ENCODE measurements around the gene KRTAP9-8.
"Not testable (repeated sequence)": the region's sequence is repeated elsewhere in the genome, so short reads cannot be mapped to it uniquely, and the experiment has no call there.

Gene KRTAP9-8

DNA sequence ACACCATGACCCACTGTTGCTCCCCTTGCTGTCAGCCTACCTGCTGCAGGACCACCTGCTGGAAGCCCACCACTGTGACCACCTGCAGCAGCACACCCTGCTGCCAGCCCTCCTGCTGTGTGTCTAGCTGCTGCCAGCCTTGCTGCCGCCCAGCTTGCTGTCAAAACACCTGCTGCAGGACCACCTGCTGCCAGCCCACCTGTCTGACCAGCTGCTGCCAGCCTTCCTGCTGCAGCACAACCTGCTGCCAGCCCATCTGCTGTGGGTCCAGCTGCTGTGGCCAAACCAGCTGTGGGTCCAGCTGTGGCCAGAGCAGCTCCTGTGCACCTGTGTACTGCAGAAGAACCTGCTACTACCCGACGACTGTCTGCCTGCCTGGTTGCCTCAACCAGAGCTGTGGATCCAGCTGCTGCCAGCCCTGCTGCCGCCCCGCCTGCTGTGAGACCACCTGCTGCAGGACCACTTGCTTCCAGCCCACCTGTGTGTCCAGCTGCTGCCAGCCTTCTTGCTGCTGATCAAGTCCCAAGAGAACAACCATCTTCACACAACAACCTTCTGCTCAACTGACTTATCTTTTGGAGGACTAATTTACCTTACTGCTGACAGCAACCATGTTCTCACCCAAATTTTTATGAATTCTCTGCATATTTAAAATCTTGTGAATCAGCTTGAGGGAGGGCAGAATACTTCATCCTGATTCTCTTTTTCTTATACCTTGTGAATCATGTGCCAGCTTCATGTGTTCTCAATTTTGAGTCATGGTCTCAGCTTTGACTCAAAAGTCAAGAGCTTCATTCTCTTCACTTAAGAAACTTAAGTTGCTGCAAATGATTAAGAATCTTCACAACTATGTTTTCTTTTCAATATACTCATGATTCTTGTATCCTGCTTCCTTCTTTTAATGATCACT lies 17.8 kb downstream of the KRTAP9-8 start, which contains the start of gene KRTAP9-9:
Gene KRTAP9-9, plus strand, starts transcription at position 4 of the 910 bp plus-strand sequence.
- not testable (repeated sequence) for DNase-seq

DNA sequence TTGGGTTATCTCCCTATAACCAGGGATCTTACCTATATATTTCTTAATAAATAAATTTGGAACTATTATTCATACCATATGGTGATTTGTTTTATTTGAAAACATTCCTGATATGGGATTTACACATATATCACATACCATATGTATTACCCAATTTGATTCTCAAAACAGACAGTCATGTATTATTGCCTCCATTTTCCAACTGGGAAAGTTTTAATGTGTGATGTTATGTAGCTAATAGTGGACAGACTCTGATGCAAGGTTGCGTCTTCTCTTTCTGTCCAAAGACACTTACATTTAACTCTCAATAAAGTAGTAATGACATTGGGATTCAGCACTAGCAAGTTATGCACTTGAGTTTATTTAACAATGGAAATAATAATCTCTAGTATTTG lies 18.5 kb downstream of the KRTAP9-8 start:
- no peak for DNase-seq

- DNase-seq: no peak
These were observed 20.6 kb downstream of the KRTAP9-8 start for GRCh38 chr17:41258406-41258805.

DNA sequence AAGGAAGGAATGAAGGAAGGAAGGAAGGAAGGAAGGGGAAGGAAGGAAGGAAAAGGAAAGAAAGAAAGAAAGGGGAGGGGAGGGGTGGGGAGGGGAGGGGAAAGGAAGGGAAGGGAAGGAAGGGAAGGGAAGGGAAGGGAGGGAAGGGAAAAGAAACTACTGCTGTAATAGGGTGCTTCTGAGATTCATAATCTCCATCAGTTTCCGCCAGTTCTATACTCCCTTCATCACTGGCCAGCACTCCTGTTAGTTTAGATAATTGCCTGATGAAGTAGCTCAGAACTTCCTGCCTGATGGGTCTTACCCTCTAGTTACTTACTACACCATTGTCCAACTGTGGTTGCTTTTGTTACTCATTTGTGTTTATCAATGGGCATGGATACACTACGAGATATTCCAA lies 25.4 kb downstream of the KRTAP9-8 start:
- DNase-seq: no peak

GRCh38 chr17:41264599-41264998 lies 26.8 kb downstream of the KRTAP9-8 start:
- DNase-seq: no peak

DNA sequence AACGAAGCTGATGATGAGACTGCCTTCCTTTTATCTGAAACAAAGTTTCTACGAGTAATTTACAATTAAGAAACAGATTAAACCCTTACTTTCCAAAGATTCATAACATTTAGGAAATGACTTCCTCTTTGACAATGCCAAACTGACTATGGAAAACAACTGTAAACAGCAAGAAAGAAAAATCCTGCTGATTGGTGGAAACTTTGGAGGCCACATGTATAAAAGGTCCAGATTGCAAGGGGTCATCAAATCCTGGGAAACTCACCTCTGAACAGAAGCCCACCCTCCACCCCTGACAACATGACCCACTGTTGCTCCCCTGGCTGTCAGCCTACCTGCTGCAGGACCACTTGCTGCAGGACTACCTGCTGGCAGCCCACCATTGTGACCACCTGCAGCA lies 27.3 kb downstream of the KRTAP9-8 start, which contains the start of gene KRTAP9-6:
Gene KRTAP9-6, plus strand, starts transcription at position 301 of the 400 bp plus-strand sequence. Its CDS starts 0 bp downstream, at position 301.
- no peak for DNase-seq

DNA sequence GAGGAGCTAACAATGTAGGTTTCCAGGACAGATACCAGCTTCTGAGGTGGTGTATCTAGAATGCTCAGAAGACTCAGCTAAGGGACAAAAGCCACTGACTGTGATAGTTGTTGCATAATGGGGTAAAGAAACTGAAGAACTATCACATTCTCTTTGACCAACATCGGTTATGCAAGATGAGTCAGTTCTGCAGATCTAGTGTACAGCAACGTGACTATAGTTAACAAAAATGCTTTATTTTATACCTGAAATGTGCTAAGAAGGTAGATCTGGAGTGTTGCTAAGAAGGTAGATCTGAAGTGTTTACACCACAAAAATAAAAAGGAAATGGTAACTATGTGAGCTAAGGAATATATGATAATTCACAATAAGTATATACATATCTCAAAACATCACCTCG lies 29.9 kb downstream of the KRTAP9-8 start:
- no peak for DNase-seq

DNA sequence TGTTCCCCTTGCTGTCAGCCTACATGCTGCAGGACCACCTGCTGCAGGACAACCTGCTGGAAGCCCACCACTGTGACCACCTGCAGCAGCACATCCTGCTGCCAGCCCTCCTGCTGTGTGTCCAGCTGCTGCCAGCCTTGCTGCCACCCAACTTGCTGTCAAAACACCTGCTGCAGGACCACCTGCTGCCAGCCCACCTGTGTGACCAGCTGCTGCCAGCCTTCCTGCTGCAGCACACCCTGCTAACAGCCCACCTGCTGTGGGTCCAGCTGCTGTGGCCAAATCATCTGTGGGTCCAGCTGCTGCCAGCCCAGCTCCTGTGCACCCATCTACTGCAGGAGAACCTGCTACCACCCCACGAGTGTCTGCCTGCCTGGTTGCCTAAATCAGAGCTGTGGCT lies 33.5 kb downstream of the KRTAP9-8 start:
- DNase-seq: not testable (repeated sequence)

GRCh38 chr17:41271858-41272257 lies 34.1 kb downstream of the KRTAP9-8 start:
- DNase-seq: no peak

DNA sequence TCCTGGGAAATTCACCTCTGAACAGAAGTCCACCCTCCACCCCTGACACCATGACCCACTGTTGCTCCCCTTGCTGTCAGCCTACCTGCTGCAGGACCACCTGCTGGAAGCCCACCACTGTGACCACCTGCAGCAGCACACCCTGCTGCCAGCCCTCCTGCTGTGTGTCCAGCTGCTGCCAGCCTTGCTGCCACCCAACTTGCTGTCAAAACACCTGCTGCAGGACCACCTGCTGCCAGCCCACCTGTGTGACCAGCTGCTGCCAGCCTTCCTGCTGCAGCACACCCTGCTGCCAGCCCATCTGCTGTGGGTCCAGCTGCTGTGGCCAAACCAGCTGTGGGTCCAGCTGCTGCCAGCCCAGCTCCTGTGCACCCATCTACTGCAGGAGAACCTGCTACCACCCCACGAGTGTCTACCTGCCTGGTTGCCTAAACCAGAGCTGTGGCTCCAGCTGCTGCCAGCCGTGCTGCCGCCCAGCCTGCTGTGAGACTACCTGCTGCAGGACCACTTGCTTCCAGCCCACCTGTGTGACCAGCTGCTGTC lies 37.9 kb downstream of the KRTAP9-8 start, which contains the start of gene KRTAP9-7:
Gene KRTAP9-7, plus strand, starts transcription at position 51 of the 543 bp plus-strand sequence. Its CDS starts 0 bp downstream, at position 51.
- DNase-seq: not testable (repeated sequence)

GRCh38 chr17:41278176-41278955 lies 40.6 kb downstream of the KRTAP9-8 start:
- no peak for DNase-seq

- DNase-seq: no peak
These were observed 46.2 kb downstream of the KRTAP9-8 start for GRCh38 chr17:41284043-41284442.

- no peak for DNase-seq
These were observed 46.7 kb downstream of the KRTAP9-8 start for GRCh38 chr17:41284546-41284945.

DNA sequence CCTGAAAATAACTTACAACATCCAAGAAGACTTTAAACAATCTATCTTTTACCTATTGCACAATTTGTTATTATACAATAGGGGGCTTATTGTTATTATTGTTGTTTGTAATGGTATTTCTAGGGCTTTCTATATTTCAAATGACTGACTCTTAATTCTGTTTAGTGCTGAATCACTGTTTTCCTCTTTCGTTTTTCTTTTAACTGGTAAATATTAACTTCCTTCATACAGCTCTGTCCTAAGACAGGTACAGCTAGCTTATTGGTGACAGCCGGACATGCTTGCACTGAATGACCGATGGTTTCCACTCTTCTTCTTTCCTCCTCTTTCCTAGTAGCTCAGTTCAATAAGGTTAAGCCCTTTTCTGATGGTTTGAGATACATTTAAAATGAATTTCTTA lies 49.3 kb downstream of the KRTAP9-8 start:
- no peak for DNase-seq
